ENCODE results near the gene MRPL43. TPM values are rescaled to one million over a fixed set of nuclear protein-coding genes. Genes with fewer than 3 reads are reported as not detected.

Gene MRPL43
- total and polyA plus RNA-seq, 3 experiments from 2014 or later = 62.5 to 129 (median 62.8) TPM

Other genes with a start within 250 kb of the MRPL43 start
- gene PAX2, start 241.9 kb downstream of the MRPL43 start, total RNA-seq = under 1 TPM in 1 of 2 experiments, not detected in 1; 0.04 TPM
- gene PAX2, start 241.9 kb downstream of the MRPL43 start, polyA plus RNA-seq = not detected
- gene SLF2, start 74.5 kb downstream of the MRPL43 start, total RNA-seq = 10 to 100 TPM; 35.4 to 36.1 TPM
- 13.9 TPM for gene SLF2, start 74.5 kb downstream of the MRPL43 start, polyA plus RNA-seq
- gene SEMA4G, start 18.0 kb downstream of the MRPL43 start, total RNA-seq = under 1 TPM; 0.49 to 0.57 TPM
- gene SEMA4G, start 18.0 kb downstream of the MRPL43 start, polyA plus RNA-seq = 0.06 TPM
- gene TWNK, start within 50 bp of the MRPL43 start, total RNA-seq = 10 to 100 TPM; 40.6 to 44.3 TPM
- 8.2 TPM for gene TWNK, start within 50 bp of the MRPL43 start, polyA plus RNA-seq
- gene LZTS2, start 12.3 kb upstream of the MRPL43 start, total RNA-seq = 10 to 100 TPM; 10.9 to 11.5 TPM
- 19.7 TPM for gene LZTS2, start 12.3 kb upstream of the MRPL43 start, polyA plus RNA-seq
- gene PDZD7, start 43.6 kb upstream of the MRPL43 start, total RNA-seq = under 1 TPM; 0.31 to 0.33 TPM
- 0.23 TPM for gene PDZD7, start 43.6 kb upstream of the MRPL43 start, polyA plus RNA-seq
- 10 to 100 TPM; 25.2 to 26.5 TPM for gene SFXN3, start 43.7 kb upstream of the MRPL43 start, total RNA-seq
- 17.6 TPM for gene SFXN3, start 43.7 kb upstream of the MRPL43 start, polyA plus RNA-seq
- gene KAZALD1, start 74.5 kb upstream of the MRPL43 start, total RNA-seq = under 1 TPM; 0.18 to 0.20 TPM
- not detected for gene KAZALD1, start 74.5 kb upstream of the MRPL43 start, polyA plus RNA-seq
- gene TLX1, start 143.8 kb upstream of the MRPL43 start, total RNA-seq = not detected
- not detected for gene TLX1, start 143.8 kb upstream of the MRPL43 start, polyA plus RNA-seq
- gene LBX1, start 242.0 kb upstream of the MRPL43 start, total RNA-seq = not detected
- not detected for gene LBX1, start 242.0 kb upstream of the MRPL43 start, polyA plus RNA-seq

Data from CD8-positive, alpha-beta memory T cell (primary cell).